ENCODE results near the gene MGAT4A. TPM values are rescaled to one million over a fixed set of nuclear protein-coding genes. Genes with fewer than 3 reads are reported as not detected.
A peak's percentile ranks its signal among the peaks of the same experiment; 100 is the strongest.
"Not testable (repeated sequence)": the region's sequence is repeated elsewhere in the genome, so short reads cannot be mapped to it uniquely, and the experiment has no call there.

MGAT4A gene
- total RNA-seq, 4 donors from 2014 or later = 4.1 to 11.6 (median 7.1) TPM

DNA sequence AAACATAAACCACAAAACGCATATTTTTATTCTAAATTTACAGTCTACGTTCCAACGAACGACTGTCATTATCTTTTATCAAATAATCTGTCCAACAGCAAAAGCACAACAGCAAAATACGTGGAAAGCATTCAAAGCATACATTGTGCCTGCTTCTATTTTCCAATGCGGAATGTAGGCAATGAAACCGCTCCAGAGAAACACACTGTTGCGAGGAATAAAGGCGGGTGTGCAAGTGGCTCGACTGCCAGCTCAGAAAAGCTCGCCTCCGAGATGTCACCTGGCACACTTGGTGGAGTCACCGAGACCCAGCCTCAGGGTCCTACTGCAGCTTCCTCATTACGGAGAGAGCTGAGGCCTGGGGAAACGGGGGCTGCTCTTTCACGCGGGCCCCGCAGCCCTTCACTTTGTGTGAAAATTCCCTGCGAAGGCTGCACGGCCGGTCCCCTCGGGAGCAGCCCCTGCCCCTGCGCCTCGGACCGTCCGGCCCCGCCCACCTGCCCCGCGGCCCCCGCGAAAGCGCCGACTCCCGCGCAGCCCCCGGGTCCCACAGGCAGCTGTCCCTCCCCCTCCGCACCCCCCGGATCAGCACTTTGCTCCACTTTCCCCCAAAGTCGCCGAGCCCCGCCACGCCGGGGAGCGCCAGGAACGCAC is 752 bp downstream of the MGAT4A start:
- no peak for DNase-seq
- H3K4me3 ChIP-seq = peak overlapping the region; percentile 61 to 93 (median 80)
- H3K36me3 ChIP-seq = no peaks in the 10 kb centered on the region
- H3K4me1 ChIP-seq = peaks cover 0 to 63% (median 9%) of the 10 kb centered on the region in 3 donors
- TF ChIP-seq POLR2A (IDR thresholded peaks at IDR 0.05) = peak in 1 of 4 donors; percentile 46
- TF ChIP-seq, protein P1, sequence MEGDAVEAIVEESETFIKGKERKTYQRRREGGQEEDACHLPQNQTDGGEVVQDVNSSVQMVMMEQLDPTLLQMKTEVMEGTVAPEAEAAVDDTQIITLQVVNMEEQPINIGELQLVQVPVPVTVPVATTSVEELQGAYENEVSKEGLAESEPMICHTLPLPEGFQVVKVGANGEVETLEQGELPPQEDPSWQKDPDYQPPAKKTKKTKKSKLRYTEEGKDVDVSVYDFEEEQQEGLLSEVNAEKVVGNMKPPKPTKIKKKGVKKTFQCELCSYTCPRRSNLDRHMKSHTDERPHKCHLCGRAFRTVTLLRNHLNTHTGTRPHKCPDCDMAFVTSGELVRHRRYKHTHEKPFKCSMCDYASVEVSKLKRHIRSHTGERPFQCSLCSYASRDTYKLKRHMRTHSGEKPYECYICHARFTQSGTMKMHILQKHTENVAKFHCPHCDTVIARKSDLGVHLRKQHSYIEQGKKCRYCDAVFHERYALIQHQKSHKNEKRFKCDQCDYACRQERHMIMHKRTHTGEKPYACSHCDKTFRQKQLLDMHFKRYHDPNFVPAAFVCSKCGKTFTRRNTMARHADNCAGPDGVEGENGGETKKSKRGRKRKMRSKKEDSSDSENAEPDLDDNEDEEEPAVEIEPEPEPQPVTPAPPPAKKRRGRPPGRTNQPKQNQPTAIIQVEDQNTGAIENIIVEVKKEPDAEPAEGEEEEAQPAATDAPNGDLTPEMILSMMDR (IDR thresholded peaks at IDR 0.05) = no peak
- no peaks in the 10 kb centered on the region for H3K27me3 ChIP-seq
- intact Hi-C loops (cut with DNase I) = no loop called here
- 0 to 5% methylated on average over 13 to 17 of the region's 45 CpGs for WGBS, 2 donors
- H3K27ac ChIP-seq = peak overlapping the region; percentile 63 to 94 (median 82)
- H3K9me3 ChIP-seq = no peaks in the 10 kb centered on the region

DNA sequence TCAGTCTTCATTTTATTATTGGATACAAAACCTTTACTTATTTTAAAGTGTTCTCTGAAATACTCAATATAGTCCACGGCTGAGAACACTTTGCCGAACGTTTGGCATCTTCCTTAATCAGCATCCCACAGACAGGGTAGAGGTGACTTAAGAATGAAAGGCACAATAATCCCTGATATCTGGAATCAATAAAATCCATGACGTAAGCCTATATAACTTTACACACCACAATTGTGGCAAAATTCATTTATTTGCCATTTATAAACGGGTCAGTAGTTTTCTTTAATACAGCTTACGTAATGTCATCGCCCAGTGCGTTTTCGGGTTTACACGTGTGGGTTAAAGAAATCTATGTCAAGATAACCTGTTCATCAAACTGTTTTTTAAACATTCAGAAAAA is 1.3 kb downstream of the MGAT4A start:
- Histone ChIP-seq H3K4me1 (peaks cover 0 to 59% (median 9%) of the 10 kb centered on the region in 3 donors), H3K4me3 (peak overlapping the region; percentile 61 to 93 (median 80)), H3K9me3 (no peaks in the 10 kb centered on the region), H3K27me3 (no peaks in the 10 kb centered on the region), H3K27ac (peak overlapping the region; percentile 63 to 94 (median 82)), H3K36me3 (no peaks in the 10 kb centered on the region)
- no peak for DNase-seq
- TF ChIP-seq, protein P1 (IDR thresholded peaks at IDR 0.05) = no peak
- no peak for TF ChIP-seq POLR2A (IDR thresholded peaks at IDR 0.05)
- intact Hi-C loops (cut with DNase I) = no loop called here
- WGBS, 2 donors = 26 to 37% methylated on average over 10 of the region's 10 CpGs

- peaks cover 0 to 58% (median 9%) of the 10 kb centered on the region in 3 donors for H3K4me1 ChIP-seq
- H3K27ac ChIP-seq = peak overlapping the region in 3 of 4 donors; percentile 43 to 63 (median 62)
- peak overlapping the region in 3 of 4 donors; percentile 2 to 92 (median 9) for H3K4me3 ChIP-seq
- H3K9me3 ChIP-seq; intact Hi-C loops (cut with DNase I); H3K36me3 ChIP-seq; DNase-seq; H3K27me3 ChIP-seq: not testable (repeated sequence)
- WGBS, 2 donors = 73 to 75% methylated on average over 5 of the region's 5 CpGs
Measured at GRCh38 chr2:98728088-98728718, 2.7 kb downstream of the MGAT4A start.

- Histone ChIP-seq H3K4me3 (peak overlapping the region in 2 of 4 donors; percentile 2 to 92), H3K36me3 (peaks cover 0 to 11% (median 0%) of the 10 kb centered on the region in 3 donors), H3K27me3 (no peaks in the 10 kb centered on the region), H3K9me3 (no peaks in the 10 kb centered on the region), H3K4me1 (peaks cover 0 to 58% (median 9%) of the 10 kb centered on the region in 3 donors), H3K27ac (peak overlapping the region in 3 of 4 donors; percentile 43 to 63 (median 62))
- intact Hi-C loops (cut with DNase I) = no loop called here
- WGBS, 2 donors = 44 to 51% methylated on average over 5 of the region's 5 CpGs
- DNase-seq = no peak
- no peak for TF ChIP-seq POLR2A (IDR thresholded peaks at IDR 0.05)
- TF ChIP-seq, protein P1 (IDR thresholded peaks at IDR 0.05) = no peak
Measured at GRCh38 chr2:98727369-98728087, 3.4 kb downstream of the MGAT4A start.

DNA sequence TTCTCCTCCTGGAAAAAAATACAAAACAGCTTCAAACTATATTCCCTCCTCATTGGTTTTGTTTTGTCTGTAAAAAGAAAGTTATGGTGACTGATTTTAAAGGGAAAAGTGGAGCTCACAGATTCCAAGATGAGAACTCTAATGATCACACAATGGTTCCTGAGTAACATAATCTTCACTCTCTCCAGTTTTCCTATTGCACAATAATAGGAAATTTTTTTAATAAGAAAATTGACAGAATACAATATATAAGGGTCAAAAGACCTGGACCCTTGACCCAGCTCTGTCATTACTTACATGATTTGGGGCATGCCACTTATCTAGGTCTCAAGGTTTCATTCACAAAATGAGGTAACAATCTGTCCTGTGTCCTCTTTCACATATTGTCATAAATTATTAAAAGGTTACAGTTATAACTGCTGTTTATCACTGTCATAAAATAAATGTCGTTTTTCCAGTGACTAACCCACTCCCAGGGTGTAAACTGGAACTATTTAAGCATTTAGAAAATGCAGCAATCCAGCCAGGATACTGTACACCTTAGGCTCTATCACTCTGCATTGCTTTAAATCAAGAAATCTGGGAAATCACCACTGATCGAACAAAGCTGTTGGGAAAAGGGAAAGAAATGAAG is 4.1 kb downstream of the MGAT4A start:
- Histone ChIP-seq H3K4me3 (peak overlapping the region in 1 of 4 donors; percentile 8), H3K27me3 (no peaks in the 10 kb centered on the region), H3K36me3 (peaks cover 0 to 11% (median 0%) of the 10 kb centered on the region in 3 donors), H3K27ac (peak overlapping the region in 3 of 4 donors; percentile 43 to 63 (median 62)), H3K9me3 (no peaks in the 10 kb centered on the region), H3K4me1 (peaks cover 0 to 51% (median 9%) of the 10 kb centered on the region in 3 donors)
- intact Hi-C loops (cut with DNase I) = no loop called here
- DNase-seq = no peak
- WGBS, 2 donors = 33 to 54% methylated on average over 2 of the region's 2 CpGs
- TF ChIP-seq, protein P1 (IDR thresholded peaks at IDR 0.05) = no peak
- no peak for TF ChIP-seq POLR2A (IDR thresholded peaks at IDR 0.05)

All from esophagus squamous epithelium (tissue), 5 donors.